Activated CD8-positive, alpha-beta memory T cell treated with anti-CD3 and anti-CD28 coated beads, Interleukin-2, amount 10 ng/mL, durations not matched to agents 7 days and 5 days (primary cell): Measurements from ENCODE around the gene EAPP. TPM values are rescaled to one million over a fixed set of nuclear protein-coding genes. Genes with fewer than 3 reads are reported as not detected.

Experiments used
- total RNA-seq, 2 experiments: library from RNA; stranded (reverse); gene quantifications; one replicate each; pipeline ENCODE4 v1.2.3, GENCODE V29; 2021

EAPP gene
- total RNA-seq, 2 experiments from 2014 or later: 25.2 to 29.8 TPM

Other genes with a start within 250 kb of the EAPP start
- 10 to 100 TPM; 12.1 to 15.5 TPM for gene SPTSSA, start 77.5 kb downstream of the EAPP start, total RNA-seq
- gene SNX6, start 90.4 kb upstream of the EAPP start, total RNA-seq: 10 to 100 TPM; 67.8 to 70.9 TPM
- 1 to 10 TPM; 6.9 to 7.4 TPM for gene CFL2, start 174.9 kb upstream of the EAPP start, total RNA-seq